Measurements from ENCODE around the gene SVOPL.

SVOPL gene

DNA sequence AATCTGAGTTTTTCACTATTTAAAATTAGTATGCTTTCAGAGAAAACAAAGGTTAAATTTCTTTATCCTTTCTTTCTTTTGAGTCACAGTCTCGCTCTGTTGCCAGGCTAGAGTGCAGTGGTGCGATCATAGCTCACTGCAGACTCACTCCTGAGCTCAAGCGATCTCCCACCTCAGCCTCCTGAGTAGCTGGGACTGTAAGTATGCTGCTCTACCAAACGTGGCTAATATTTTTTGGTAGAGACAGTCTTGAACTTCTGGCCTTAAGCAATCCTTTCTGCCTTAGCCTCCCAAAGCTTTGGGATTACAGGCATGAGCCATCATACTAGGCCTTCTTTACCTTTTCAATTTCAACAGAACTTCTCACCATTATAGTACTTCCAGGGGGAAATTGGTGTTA, 127.4 kb downstream of the SVOPL start:
- no peak overlapping the region for H3K4me3 ChIP-seq (replicated peaks; ENCODE audit: low read depth, low read length)
- TF ChIP-seq, protein P1, sequence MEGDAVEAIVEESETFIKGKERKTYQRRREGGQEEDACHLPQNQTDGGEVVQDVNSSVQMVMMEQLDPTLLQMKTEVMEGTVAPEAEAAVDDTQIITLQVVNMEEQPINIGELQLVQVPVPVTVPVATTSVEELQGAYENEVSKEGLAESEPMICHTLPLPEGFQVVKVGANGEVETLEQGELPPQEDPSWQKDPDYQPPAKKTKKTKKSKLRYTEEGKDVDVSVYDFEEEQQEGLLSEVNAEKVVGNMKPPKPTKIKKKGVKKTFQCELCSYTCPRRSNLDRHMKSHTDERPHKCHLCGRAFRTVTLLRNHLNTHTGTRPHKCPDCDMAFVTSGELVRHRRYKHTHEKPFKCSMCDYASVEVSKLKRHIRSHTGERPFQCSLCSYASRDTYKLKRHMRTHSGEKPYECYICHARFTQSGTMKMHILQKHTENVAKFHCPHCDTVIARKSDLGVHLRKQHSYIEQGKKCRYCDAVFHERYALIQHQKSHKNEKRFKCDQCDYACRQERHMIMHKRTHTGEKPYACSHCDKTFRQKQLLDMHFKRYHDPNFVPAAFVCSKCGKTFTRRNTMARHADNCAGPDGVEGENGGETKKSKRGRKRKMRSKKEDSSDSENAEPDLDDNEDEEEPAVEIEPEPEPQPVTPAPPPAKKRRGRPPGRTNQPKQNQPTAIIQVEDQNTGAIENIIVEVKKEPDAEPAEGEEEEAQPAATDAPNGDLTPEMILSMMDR (IDR thresholded peaks at IDR 0.05; ENCODE audit: low read length, missing control alignments) = no peak
- DNase-seq (ENCODE audit: low read depth) = no peak

DNA sequence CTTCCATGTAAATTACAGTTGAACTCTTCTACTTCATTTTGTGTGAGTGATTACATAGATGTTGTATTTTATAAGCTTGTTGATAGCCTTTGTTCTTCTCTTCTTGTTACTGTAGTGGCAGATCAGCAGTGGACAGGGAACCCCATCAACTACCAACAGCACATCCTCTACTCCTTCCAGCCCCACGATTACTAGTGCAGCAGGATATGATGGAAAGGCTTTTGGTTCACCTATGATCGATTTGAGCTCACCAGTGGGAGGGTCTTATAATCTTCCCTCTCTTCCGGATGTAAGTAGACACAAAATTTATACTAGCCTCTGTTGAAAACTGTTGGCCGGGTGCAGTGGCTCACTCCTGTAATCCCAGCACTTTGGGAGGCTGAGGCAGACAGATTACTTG, 130.4 kb downstream of the SVOPL start:
- TF ChIP-seq, protein P1 (IDR thresholded peaks at IDR 0.05; ENCODE audit: low read length, missing control alignments) = no peak
- no peak for DNase-seq (ENCODE audit: low read depth)
- H3K4me3 ChIP-seq (replicated peaks; ENCODE audit: low read depth, low read length) = no peak overlapping the region

DNA sequence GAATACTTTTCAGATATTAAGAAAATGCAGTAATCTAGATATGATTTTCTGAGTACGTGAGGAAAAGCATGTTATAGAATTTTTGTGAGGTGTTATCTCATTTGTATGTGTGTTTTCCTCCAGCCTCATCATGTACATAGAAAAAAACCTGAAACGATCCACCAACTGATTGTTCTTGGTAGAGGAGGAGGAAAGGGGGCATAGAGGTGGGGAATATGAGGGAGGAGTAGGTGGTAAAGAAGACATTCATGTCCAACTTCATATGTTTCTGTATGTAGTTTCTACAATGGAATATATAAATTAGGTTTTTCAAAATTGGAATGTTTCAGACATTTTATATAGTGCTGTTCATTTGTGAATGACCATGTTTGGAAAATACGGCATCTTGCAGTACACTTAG, 131.7 kb downstream of the SVOPL start:
- no peak overlapping the region for H3K4me3 ChIP-seq (replicated peaks; ENCODE audit: low read depth, low read length)
- TF ChIP-seq, protein P1 (IDR thresholded peaks at IDR 0.05; ENCODE audit: low read length, missing control alignments) = no peak
- DNase-seq (ENCODE audit: low read depth) = no peak

DNA sequence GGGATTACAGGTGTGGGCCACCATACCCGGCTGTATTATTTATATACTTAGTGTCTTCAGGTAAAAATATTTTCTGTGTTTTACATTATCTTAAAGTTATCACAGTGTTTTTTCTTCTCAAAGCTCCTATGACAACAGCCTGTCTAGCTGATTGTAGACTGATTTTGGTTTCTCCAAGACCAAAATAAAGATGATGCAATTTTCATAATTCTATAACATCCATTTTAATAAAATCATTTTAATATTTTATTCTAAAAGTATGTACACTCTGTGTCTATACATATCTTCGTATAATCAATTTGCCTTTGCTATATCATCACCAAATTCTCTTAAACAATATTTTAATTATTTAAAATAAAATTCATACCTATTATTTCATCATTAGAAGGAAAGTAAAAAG, 132.5 kb downstream of the SVOPL start:
- TF ChIP-seq, protein P1 (IDR thresholded peaks at IDR 0.05; ENCODE audit: low read length, missing control alignments) = no peak
- DNase-seq (ENCODE audit: low read depth) = no peak
- no peak overlapping the region for H3K4me3 ChIP-seq (replicated peaks; ENCODE audit: low read depth, low read length)

DNA sequence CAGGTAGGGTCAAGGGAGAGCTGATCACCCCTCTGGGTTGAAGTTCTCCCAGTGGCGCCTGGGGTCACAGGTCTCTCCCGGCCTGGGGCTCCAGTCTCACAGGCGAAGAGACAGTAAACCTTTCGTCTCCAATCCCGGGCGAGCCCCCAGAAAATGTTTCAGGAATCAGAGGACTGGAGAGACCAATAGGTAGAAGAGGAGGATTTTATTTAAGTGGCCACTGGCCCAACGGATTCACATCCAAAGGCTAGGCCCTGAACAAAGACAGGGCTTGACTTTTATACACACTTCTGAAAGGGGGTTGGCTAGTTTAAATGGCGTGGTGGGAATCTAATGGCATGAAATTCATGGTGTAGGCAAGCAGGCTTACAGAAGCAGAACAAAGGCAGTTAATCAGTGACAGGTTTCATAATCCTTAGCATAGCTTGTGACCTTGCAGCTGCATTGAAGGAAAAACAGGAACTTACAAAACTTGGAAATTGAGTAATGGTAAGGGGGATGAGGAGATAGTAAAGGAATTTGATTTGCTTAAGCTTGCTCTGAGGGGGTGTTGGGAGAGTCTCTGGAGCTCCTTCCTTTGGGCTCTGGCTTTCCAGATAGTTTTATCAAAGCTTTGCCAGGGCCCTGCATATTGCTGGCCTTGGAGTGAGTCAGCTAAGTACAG, 135.6 kb downstream of the SVOPL start:
- DNase-seq (ENCODE audit: low read depth) = peak; percentile 95
- no peak overlapping the region for H3K4me3 ChIP-seq (replicated peaks; ENCODE audit: low read depth, low read length)
- TF ChIP-seq, protein P1 (IDR thresholded peaks at IDR 0.05; ENCODE audit: low read length, missing control alignments) = no peak

DNA sequence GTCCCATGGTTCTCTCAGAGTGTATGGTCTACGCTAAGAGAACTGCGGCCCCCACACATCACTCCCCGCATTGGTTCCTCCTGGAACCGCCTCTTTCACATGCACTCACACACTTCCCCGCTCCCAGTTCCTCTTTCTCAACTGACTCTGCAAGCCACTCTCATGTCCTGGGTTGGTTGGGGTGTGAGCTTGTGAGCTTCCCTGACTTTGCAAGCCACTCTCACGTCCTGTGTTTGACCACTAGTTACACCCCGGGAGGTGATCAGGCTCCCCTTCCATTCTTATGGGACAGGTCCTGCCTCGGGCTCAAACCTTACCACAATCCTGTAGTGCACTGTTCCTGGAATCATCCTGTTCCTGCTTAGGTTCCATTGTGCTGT, 136.1 kb downstream of the SVOPL start:
- TF ChIP-seq, protein P1 (IDR thresholded peaks at IDR 0.05; ENCODE audit: low read length, missing control alignments) = no peak
- DNase-seq (ENCODE audit: low read depth) = no peak
- no peak overlapping the region for H3K4me3 ChIP-seq (replicated peaks; ENCODE audit: low read depth, low read length)

DNA sequence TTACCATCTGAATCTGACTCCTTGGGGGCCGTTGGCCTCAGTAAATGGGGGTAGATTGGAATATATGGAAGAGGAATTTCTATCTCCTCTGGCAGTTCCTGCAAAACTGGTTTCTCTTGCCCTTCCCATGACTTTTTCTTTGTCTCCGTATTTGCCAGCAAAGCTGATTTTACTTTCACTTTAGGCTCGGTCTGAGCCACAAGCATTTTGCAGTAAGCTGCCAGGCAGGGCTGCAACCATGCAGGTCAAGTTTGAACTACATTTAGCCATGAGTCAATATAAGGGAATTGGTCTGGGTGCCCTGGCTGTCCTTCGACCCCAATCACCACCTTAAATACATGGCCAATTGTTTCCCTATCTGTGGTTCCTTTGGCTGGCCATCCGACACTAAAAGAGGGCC, 136.8 kb downstream of the SVOPL start:
- TF ChIP-seq, protein P1 (IDR thresholded peaks at IDR 0.05; ENCODE audit: low read length, missing control alignments) = no peak
- H3K4me3 ChIP-seq (replicated peaks; ENCODE audit: low read depth, low read length) = no peak overlapping the region
- DNase-seq (ENCODE audit: low read depth) = no peak
